GM12865 (cell line): ENCODE results near the gene SNX9.

Experiments
- DNase-seq: peaks from one replicate; pipeline ENCODE4 v3.0.0; 2010; ENCODE audit warnings: low read depth
- H3K4me3 ChIP-seq: 2 replicates; pipeline ENCODE4 v1.5.1; 2011; ENCODE audit warnings: mild to moderate bottlenecking, low read depth, low read length, control low read depth
- TF ChIP-seq, protein P1 (sequence below): IDR thresholded peaks from 2 replicates; pipeline ENCODE4 v1.5.1; 2011; ENCODE audit warnings: low read length, control low read depth, low read depth, inconsistent platforms; ENCODE audit not compliant: insufficient read depth; ENCODE audit errors: missing control alignments

SNX9 gene

DNA sequence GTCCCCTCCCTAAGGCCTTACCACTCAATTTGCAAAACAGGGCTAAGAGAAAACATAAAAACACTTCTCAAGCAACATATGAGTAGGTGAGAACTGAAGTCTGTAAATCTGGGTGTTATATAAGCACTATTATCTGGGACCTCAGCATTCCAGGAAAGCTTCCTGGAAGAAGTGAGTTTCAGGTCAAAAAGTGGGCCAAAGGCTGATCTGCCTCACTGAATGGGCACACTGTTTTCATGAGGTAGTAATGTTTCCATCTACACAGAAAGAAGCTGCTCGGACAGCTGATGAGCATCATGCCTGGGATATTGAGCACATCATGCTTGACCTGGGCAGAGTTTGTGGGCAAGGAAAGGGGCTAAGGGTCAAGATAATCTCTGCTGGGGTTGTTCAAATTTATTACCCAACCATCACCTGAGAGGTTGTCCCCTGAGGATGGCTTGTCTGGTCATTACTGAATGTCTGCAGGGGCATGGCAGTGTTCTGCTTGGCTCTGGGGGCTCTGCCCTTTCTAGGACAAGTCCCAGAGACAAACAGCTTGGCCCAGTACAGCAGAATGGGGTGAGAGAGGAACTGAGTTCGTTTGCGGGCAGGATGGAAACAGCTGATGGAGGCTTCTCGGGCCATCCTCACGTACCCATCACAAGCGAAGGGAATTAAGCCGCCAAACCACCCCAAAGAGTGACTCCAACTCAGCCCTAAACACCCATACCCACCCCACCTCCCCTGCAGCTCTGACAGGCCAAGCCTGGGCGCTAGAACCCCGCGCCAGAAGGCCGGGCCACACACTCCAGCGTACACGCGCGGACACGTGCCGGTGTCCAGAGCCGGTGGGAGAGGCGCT lies 157.5 kb downstream of the SNX9 start:
- H3K4me3 ChIP-seq, result peak overlapping the region; percentile 75
- TF ChIP-seq, protein P1, sequence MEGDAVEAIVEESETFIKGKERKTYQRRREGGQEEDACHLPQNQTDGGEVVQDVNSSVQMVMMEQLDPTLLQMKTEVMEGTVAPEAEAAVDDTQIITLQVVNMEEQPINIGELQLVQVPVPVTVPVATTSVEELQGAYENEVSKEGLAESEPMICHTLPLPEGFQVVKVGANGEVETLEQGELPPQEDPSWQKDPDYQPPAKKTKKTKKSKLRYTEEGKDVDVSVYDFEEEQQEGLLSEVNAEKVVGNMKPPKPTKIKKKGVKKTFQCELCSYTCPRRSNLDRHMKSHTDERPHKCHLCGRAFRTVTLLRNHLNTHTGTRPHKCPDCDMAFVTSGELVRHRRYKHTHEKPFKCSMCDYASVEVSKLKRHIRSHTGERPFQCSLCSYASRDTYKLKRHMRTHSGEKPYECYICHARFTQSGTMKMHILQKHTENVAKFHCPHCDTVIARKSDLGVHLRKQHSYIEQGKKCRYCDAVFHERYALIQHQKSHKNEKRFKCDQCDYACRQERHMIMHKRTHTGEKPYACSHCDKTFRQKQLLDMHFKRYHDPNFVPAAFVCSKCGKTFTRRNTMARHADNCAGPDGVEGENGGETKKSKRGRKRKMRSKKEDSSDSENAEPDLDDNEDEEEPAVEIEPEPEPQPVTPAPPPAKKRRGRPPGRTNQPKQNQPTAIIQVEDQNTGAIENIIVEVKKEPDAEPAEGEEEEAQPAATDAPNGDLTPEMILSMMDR, result no peak

DNA sequence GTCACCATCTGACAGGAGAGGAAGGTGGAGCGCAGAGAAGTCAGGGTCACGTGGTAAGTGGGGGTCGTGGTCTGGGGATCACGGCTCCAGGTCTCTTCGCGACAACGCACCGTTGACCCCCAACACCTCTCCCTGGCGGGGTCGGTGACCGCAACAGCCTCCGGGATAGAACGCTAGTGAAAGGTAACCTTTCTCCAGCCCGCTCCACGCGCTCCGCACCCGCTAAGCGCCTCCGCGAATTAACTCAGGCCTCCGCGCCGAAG lies 158.0 kb downstream of the SNX9 start:
- peak overlapping the region; percentile 75 for H3K4me3 ChIP-seq
- TF ChIP-seq, protein P1, result no peak
- peak; percentile 30 for DNase-seq

More for the DNA sequence above, 157.5 kb downstream of the SNX9 start:
- peak; percentile 14 for DNase-seq

DNA sequence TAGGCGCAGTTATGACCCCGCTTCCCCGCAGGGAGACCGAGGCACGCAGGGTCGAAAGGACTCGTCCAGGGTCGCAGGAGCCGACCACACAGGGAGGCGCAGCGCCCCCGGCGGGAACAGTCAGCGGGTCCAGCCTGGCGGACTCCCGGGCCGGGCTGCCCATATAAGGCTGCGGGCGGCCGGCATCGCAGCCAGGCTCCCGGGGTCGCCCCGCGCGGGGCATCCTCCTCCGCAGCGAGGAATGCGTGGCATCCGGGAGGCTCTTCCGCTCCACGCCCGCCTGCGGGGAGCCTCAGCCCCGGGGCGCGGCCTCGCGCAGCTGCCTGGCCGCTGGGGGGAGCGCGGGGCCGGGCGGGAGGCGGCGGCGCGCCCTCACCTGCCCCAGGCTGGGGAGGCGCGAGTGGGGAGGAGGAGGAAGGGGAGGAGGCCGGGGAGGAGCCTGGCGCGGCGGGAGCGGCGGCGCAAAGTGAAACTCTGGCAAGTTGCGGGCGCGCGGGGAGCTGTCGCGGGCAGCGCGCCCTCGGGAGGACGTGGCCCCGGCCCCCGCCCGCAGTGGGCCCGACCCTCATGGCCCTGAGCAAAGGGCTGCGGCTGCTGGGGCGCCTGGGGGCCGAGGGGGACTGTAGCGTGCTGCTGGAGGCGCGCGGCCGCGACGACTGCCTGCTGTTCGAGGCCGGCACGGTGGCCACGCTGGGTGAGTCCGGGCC lies 158.5 kb downstream of the SNX9 start, which contains the start of gene SYNJ2:
TSS of gene SYNJ2 (plus strand) at position 469 of the 707 bp plus-strand sequence. CDS start at position 568, 99 bp downstream.
- TF ChIP-seq, protein P1, result peak; percentile 44
- DNase-seq, result peak; percentile 82
- H3K4me3 ChIP-seq, result peak within 1 kb of the TSS; percentile 75

- DNase-seq, result peak; percentile 54
- H3K4me3 ChIP-seq, result peak overlapping the region; percentile 75
- TF ChIP-seq, protein P1, result no peak
Measured at GRCh38 chr6:157982102-157982562, 159.1 kb downstream of the SNX9 start.

DNA sequence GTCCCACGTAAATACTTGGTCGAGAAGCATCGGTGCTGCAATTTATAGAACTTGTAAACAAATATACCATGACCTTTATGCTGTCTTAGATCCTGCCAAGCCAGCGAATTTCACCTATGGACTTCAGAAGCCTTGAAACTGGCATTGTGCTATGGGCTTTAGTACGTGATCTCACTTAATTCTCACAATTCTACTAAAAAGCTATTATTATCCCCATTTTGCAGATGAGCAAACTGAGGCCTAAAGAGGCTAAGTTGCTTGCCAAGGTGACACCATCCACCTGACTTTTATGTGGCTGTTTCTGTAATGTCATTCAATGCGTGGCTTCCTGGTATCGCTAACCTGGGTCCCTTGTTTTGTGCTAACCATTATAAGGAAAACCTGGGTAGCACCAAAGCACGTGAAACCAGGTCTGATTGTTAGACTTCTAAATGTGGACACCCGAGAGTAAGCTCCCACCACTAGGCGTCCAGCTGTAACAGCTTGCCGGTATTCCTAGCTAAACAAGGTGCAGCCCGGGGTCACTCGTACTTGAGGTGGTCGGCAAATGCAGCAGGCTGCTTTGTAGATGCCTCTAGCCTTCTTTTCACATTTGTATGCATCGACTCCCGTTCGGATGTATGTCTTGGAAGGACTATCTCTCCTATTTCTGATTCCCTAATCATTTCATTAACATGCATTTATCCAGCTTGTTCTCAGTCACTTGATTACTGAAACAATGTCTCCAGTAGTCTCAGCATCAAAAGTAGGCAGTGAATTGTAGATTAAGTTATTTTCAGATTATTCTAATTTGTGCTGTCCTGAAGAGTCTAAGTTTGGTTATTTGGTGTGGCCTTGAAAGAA lies 159.7 kb downstream of the SNX9 start:
- TF ChIP-seq, protein P1, result peak; percentile 21
- peak overlapping the region; percentile 75 for H3K4me3 ChIP-seq
- peak; percentile 35 for DNase-seq

GRCh38 chr6:157983406-157984119 lies 160.5 kb downstream of the SNX9 start:
- no peak for DNase-seq
- TF ChIP-seq, protein P1, result no peak
- H3K4me3 ChIP-seq, result no peak overlapping the region
